DMS53 treated with DMSO at 0.1 percent for 48 hours (cell line): Measurements from ENCODE around the gene RBP5.

Experiments used
- DNase-seq: peaks from one replicate; lab custom pipeline; 2025; ENCODE audit not compliant: unreplicated experiment; lab: John Stamatoyannopoulos, UW

RBP5 gene

GRCh38 chr12:7128681-7129286 is at the start of gene RBP5:
RBP5 (minus strand) TSS chr12:7128889; CDS start chr12:7128775, 114 bp downstream.
- DNase-seq = no peak

GRCh38 chr12:7178481-7178880 is 49.8 kb upstream of the RBP5 start:
- no peak for DNase-seq

- no peak for DNase-seq
These were observed 47.9 kb upstream of the RBP5 start for GRCh38 chr12:7176595-7176994.

GRCh38 chr12:7175493-7175892 is 46.8 kb upstream of the RBP5 start:
- DNase-seq = no peak

GRCh38 chr12:7171854-7172253 is 43.2 kb upstream of the RBP5 start:
- DNase-seq = no peak

GRCh38 chr12:7169951-7170350 is 41.3 kb upstream of the RBP5 start:
- DNase-seq = no peak

- DNase-seq = peak; percentile 96
These were observed 34.0 kb upstream of the RBP5 start for GRCh38 chr12:7162691-7163114.

- DNase-seq = no peak
These were observed 33.1 kb upstream of the RBP5 start for GRCh38 chr12:7161811-7162210.

GRCh38 chr12:7161327-7161726 is 32.6 kb upstream of the RBP5 start:
- no peak for DNase-seq

- no peak for DNase-seq
These were observed 31.5 kb upstream of the RBP5 start for GRCh38 chr12:7160183-7160582.

GRCh38 chr12:7158781-7159609 is 30.3 kb upstream of the RBP5 start:
- DNase-seq = no peak

- DNase-seq = no peak
These were observed 28.7 kb upstream of the RBP5 start for GRCh38 chr12:7157391-7157790.

- no peak for DNase-seq
These were observed 27.8 kb upstream of the RBP5 start for GRCh38 chr12:7156259-7157197.

GRCh38 chr12:7155471-7156034 is 26.9 kb upstream of the RBP5 start:
- peak; percentile 66 for DNase-seq

- DNase-seq = no peak
These were observed 26.3 kb upstream of the RBP5 start for GRCh38 chr12:7154901-7155470.

- no peak for DNase-seq
These were observed 25.4 kb upstream of the RBP5 start for GRCh38 chr12:7154042-7154441.

- no peak for DNase-seq
These were observed 24.1 kb upstream of the RBP5 start for GRCh38 chr12:7152818-7153217.

- no peak for DNase-seq
These were observed 22.8 kb upstream of the RBP5 start for GRCh38 chr12:7151532-7151931.

- no peak for DNase-seq
These were observed 22.2 kb upstream of the RBP5 start for GRCh38 chr12:7150841-7151240.

GRCh38 chr12:7150356-7150755 is 21.7 kb upstream of the RBP5 start:
- DNase-seq = no peak

GRCh38 chr12:7146906-7147305 is 18.2 kb upstream of the RBP5 start:
- no peak for DNase-seq
